Activated CD8-positive, alpha-beta memory T cell treated with anti-CD3 and anti-CD28 coated beads, Interleukin-2, amount 10 ng/mL, durations not matched to agents 7 days and 5 days (primary cell): ENCODE results near the gene LRRC8C. TPM values are rescaled to one million over a fixed set of nuclear protein-coding genes. Genes with fewer than 3 reads are reported as not detected.
"Not testable (repeated sequence)": the region's sequence is repeated elsewhere in the genome, so short reads cannot be mapped to it uniquely, and the experiment has no call there.

Experiments used
- ATAC-seq: fragments of 150-1000 bp; cut with Tn5 transposase; one replicate; pipeline ENCODE4 v1.10.0; 2021; ENCODE audit warnings: moderate library complexity
- CTCF ChIA-PET: fragments of 350-600 bp; sonication (Branson Sonifier 250); formaldehyde crosslinking; loops from one replicate; lab custom pipeline; 2021; ENCODE audit warnings: antibody characterized with exemption; lab: Charles Lee
- DNase-seq: peaks from one replicate; pipeline ENCODE4 v3.0.0-alpha.2; 2020
- H3K27ac Mint-ChIP-seq: one replicate; pipeline ENCODE4 v1.8.0; 2021; ENCODE audit warnings: mild to moderate bottlenecking, mixed read lengths
- H3K27me3 Mint-ChIP-seq: one replicate; pipeline ENCODE4 v1.8.0; 2021; ENCODE audit warnings: mixed read lengths
- H3K36me3 Mint-ChIP-seq: one replicate; pipeline ENCODE4 v1.8.0; 2021; ENCODE audit warnings: mild to moderate bottlenecking, mixed read lengths
- H3K4me1 Mint-ChIP-seq: one replicate; pipeline ENCODE4 v1.8.0; 2021; ENCODE audit warnings: mixed read lengths
- H3K4me3 Mint-ChIP-seq: one replicate; pipeline ENCODE4 v1.8.0; 2021; ENCODE audit warnings: mild to moderate bottlenecking, moderate library complexity, mixed read lengths
- H3K9me3 Mint-ChIP-seq: one replicate; pipeline ENCODE4 v1.8.0; 2022; ENCODE audit warnings: low read depth, mixed read lengths
- total RNA-seq, 2 experiments: library from RNA; stranded (reverse); gene quantifications; one replicate each; pipeline ENCODE4 v1.2.3, GENCODE V29; 2021

LRRC8C gene
- total RNA-seq, result 10 to 100 TPM; 43.5 to 44.3 TPM

- Mint-ChIP-seq H3K9me3 (no peaks in the 10 kb centered on the region), H3K27me3 (no peaks in the 10 kb centered on the region), H3K4me3 (peak within 1 kb of the TSS; percentile 93), H3K36me3 (peaks cover 31% of the 10 kb centered on the region), H3K27ac (peak within 1 kb of the TSS; percentile 94), H3K4me1 (peaks cover 72% of the 10 kb centered on the region)
- peak; percentile 81 for ATAC-seq
- CTCF ChIA-PET, result interaction anchor here (1.0 to 18.5 kb wide), 15 partner anchors 8 to 356 kb away, joined by 3 to 239 read pairs (median 4); no protein-coding TSS in a partner anchor
- peak; percentile 91 for DNase-seq
Observed at GRCh38 chr1:89632657-89633247, at the start of gene LRRC8C. TSS of gene LRRC8C (plus strand) at chr1:89633120. CDS start at chr1:89686474, 53,354 bp downstream.

GRCh38 chr1:89584211-89584610 lies 48.7 kb upstream of the LRRC8C start:
- no peaks in the 10 kb centered on the region for H3K27me3 Mint-ChIP-seq
- H3K9me3 Mint-ChIP-seq, result no peaks in the 10 kb centered on the region
- H3K27ac Mint-ChIP-seq, result no peak overlapping the region
- CTCF ChIA-PET, result interaction anchor here (0.8 to 1.7 kb wide), 3 partner anchors 11 to 101 kb away, joined by 3 read pairs; no protein-coding TSS in a partner anchor
- DNase-seq (no peak), ATAC-seq (no peak)
- peaks cover 51% of the 10 kb centered on the region for H3K4me1 Mint-ChIP-seq
- peaks cover 72% of the 10 kb centered on the region for H3K36me3 Mint-ChIP-seq
- no peak overlapping the region for H3K4me3 Mint-ChIP-seq

GRCh38 chr1:89584781-89585180 lies 48.1 kb upstream of the LRRC8C start:
- no peak for DNase-seq
- Mint-ChIP-seq H3K36me3 (peaks cover 70% of the 10 kb centered on the region), H3K4me1 (peaks cover 56% of the 10 kb centered on the region), H3K9me3 (no peaks in the 10 kb centered on the region), H3K4me3 (no peak overlapping the region), H3K27me3 (no peaks in the 10 kb centered on the region), H3K27ac (no peak overlapping the region)
- no peak for ATAC-seq
- CTCF ChIA-PET, result interaction anchor here (0.8 to 1.7 kb wide), 4 partner anchors 11 to 101 kb away, joined by 3 to 4 read pairs (median 3); no protein-coding TSS in a partner anchor

- no peak for ATAC-seq
- H3K27me3 Mint-ChIP-seq, result no peaks in the 10 kb centered on the region
- no peak overlapping the region for H3K27ac Mint-ChIP-seq
- no peak for DNase-seq
- H3K4me1 Mint-ChIP-seq, result peaks cover 62% of the 10 kb centered on the region
- H3K4me3 Mint-ChIP-seq, result no peak overlapping the region
- H3K36me3 Mint-ChIP-seq, result peaks cover 57% of the 10 kb centered on the region
- CTCF ChIA-PET, result interaction anchor here (1.0 kb wide), 2 partner anchors 9 to 12 kb away, joined by 3 read pairs; no protein-coding TSS in a partner anchor
- H3K9me3 Mint-ChIP-seq, result no peaks in the 10 kb centered on the region
Observed at GRCh38 chr1:89587729-89588161, 45.2 kb upstream of the LRRC8C start.

GRCh38 chr1:89588480-89588879 lies 44.4 kb upstream of the LRRC8C start:
- Mint-ChIP-seq H3K27me3 (no peaks in the 10 kb centered on the region), H3K4me3 (no peak overlapping the region), H3K36me3 (peaks cover 56% of the 10 kb centered on the region), H3K27ac (no peak overlapping the region), H3K4me1 (peaks cover 67% of the 10 kb centered on the region), H3K9me3 (no peaks in the 10 kb centered on the region)
- CTCF ChIA-PET, result interaction anchor here (1.0 kb wide), 1 partner anchor 12 kb away, joined by 3 read pairs; no protein-coding TSS in a partner anchor
- ATAC-seq (no peak), DNase-seq (no peak)

GRCh38 chr1:89589515-89589914 lies 43.4 kb upstream of the LRRC8C start:
- CTCF ChIA-PET, result interaction anchor here (0.7 to 1.6 kb wide), 6 partner anchors 9 to 71 kb away, joined by 3 to 6 read pairs (median 3); no protein-coding TSS in a partner anchor
- Mint-ChIP-seq H3K4me3 (no peak overlapping the region), H3K36me3 (peaks cover 53% of the 10 kb centered on the region), H3K27ac (peak overlapping the region; percentile 61), H3K9me3 (no peaks in the 10 kb centered on the region), H3K27me3 (no peaks in the 10 kb centered on the region), H3K4me1 (peaks cover 70% of the 10 kb centered on the region)
- peak; percentile 51 for ATAC-seq
- DNase-seq, result no peak

GRCh38 chr1:89590341-89591080 lies 42.4 kb upstream of the LRRC8C start:
- Mint-ChIP-seq H3K4me3 (no peak overlapping the region), H3K4me1 (peaks cover 64% of the 10 kb centered on the region), H3K27ac (no peak overlapping the region), H3K9me3 (no peaks in the 10 kb centered on the region), H3K27me3 (no peaks in the 10 kb centered on the region), H3K36me3 (peaks cover 48% of the 10 kb centered on the region)
- no peak for ATAC-seq
- CTCF ChIA-PET, result interaction anchor here (0.7 to 1.6 kb wide), 6 partner anchors 8 to 172 kb away, joined by 3 to 6 read pairs (median 3); no protein-coding TSS in a partner anchor
- DNase-seq, result no peak

GRCh38 chr1:89592861-89593302 lies 40.0 kb upstream of the LRRC8C start:
- peaks cover 32% of the 10 kb centered on the region for H3K36me3 Mint-ChIP-seq
- CTCF ChIA-PET, result interaction anchor here (2.0 kb wide), 1 partner anchor 109 kb away, joined by 7 read pairs; no protein-coding TSS in a partner anchor
- peak overlapping the region; percentile 52 for H3K27ac Mint-ChIP-seq
- not testable (repeated sequence) for H3K27me3 Mint-ChIP-seq, H3K4me3 Mint-ChIP-seq, DNase-seq, ATAC-seq, H3K9me3 Mint-ChIP-seq
- H3K4me1 Mint-ChIP-seq, result peaks cover 68% of the 10 kb centered on the region

GRCh38 chr1:89594096-89594740 lies 38.7 kb upstream of the LRRC8C start:
- no peaks in the 10 kb centered on the region for H3K9me3 Mint-ChIP-seq
- ATAC-seq, result no peak
- H3K4me3 Mint-ChIP-seq, result no peak overlapping the region
- H3K27me3 Mint-ChIP-seq, result no peaks in the 10 kb centered on the region
- H3K36me3 Mint-ChIP-seq, result peaks cover 21% of the 10 kb centered on the region
- H3K27ac Mint-ChIP-seq, result no peak overlapping the region
- H3K4me1 Mint-ChIP-seq, result peaks cover 67% of the 10 kb centered on the region
- CTCF ChIA-PET, result interaction anchor here (0.6 to 2.0 kb wide), 8 partner anchors 10 to 169 kb away, joined by 3 to 7 read pairs (median 3); no protein-coding TSS in a partner anchor
- DNase-seq, result no peak

GRCh38 chr1:89596698-89597097 lies 36.2 kb upstream of the LRRC8C start:
- peaks cover 25% of the 10 kb centered on the region for H3K36me3 Mint-ChIP-seq
- no peak overlapping the region for H3K27ac Mint-ChIP-seq
- H3K27me3 Mint-ChIP-seq, result no peaks in the 10 kb centered on the region
- CTCF ChIA-PET, result interaction anchor here (1.0 to 1.3 kb wide), 3 partner anchors 9 to 16 kb away, joined by 3 to 5 read pairs (median 4); no protein-coding TSS in a partner anchor
- no peak for DNase-seq
- ATAC-seq, result no peak
- H3K9me3 Mint-ChIP-seq, result no peaks in the 10 kb centered on the region
- peaks cover 61% of the 10 kb centered on the region for H3K4me1 Mint-ChIP-seq
- no peak overlapping the region for H3K4me3 Mint-ChIP-seq

GRCh38 chr1:89598450-89599331 lies 34.2 kb upstream of the LRRC8C start:
- CTCF ChIA-PET, result interaction anchor here (0.8 to 3.6 kb wide), 10 partner anchors 7 to 169 kb away, joined by 3 to 14 read pairs (median 3); no protein-coding TSS in a partner anchor
- Mint-ChIP-seq H3K27ac (peak overlapping the region; percentile 62), H3K9me3 (no peaks in the 10 kb centered on the region), H3K4me3 (no peak overlapping the region), H3K27me3 (no peaks in the 10 kb centered on the region), H3K36me3 (peaks cover 13% of the 10 kb centered on the region), H3K4me1 (peaks cover 59% of the 10 kb centered on the region)
- DNase-seq, result no peak
- peak; percentile 68 for ATAC-seq

GRCh38 chr1:89599332-89599630 lies 33.6 kb upstream of the LRRC8C start:
- Mint-ChIP-seq H3K4me1 (peaks cover 61% of the 10 kb centered on the region), H3K36me3 (peaks cover 12% of the 10 kb centered on the region), H3K27ac (peak overlapping the region; percentile 62), H3K4me3 (no peak overlapping the region), H3K9me3 (no peaks in the 10 kb centered on the region), H3K27me3 (no peaks in the 10 kb centered on the region)
- DNase-seq (no peak), ATAC-seq (peak; percentile 14)
- CTCF ChIA-PET, result interaction anchor here (0.8 to 3.6 kb wide), 10 partner anchors 9 to 168 kb away, joined by 3 to 14 read pairs (median 3); no protein-coding TSS in a partner anchor
